Measurements from ENCODE around the gene CERT1.
"Not testable (repeated sequence)": the region's sequence is repeated elsewhere in the genome, so short reads cannot be mapped to it uniquely, and the experiment has no call there.

Gene CERT1

GRCh38 chr5:75545131-75545530 lies 33.7 kb upstream of the CERT1 start:
- H3K27ac ChIP-seq (ENCODE audit: low read depth, low read length, severe bottlenecking) = no peak overlapping the region
- H3K36me3 ChIP-seq (ENCODE audit: control insufficient read depth, insufficient read depth, low read length) = peaks cover 10% of the 10 kb centered on the region
- no peak overlapping the region for H3K4me3 ChIP-seq (ENCODE audit: extremely low read depth, insufficient read depth, low read length, poor library complexity, severe bottlenecking)
- WGBS, 2 experiments (ENCODE audit: insufficient coverage in 2 of 2) = 93 to 100% methylated on average over 2 of the region's 2 CpGs
- H3K4me1 ChIP-seq (ENCODE audit: control insufficient read depth, insufficient read depth, low read length, poor library complexity, severe bottlenecking) = no peaks in the 10 kb centered on the region
- no peaks in the 10 kb centered on the region for H3K9me3 ChIP-seq (ENCODE audit: control insufficient read depth, low read length)

DNA sequence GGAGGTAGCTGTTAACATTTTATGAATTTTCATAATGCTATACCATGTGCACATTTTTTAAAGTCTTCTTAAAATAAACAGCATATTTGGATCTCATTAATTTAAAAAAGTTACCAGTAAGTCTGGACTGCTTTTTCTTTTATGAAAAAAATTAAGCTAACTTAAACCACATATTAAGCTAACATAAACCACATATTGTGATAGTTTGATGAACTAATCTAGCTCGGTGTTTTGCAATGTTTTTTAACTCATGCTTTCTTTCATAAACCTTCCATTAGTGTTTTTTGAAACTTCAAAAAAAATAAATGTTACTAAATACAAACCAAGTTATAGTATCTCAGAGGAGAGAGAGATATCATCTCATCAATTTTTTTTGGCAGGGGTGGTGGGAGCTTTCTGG lies 26.8 kb upstream of the CERT1 start:
- H3K4me3 ChIP-seq (ENCODE audit: extremely low read depth, insufficient read depth, low read length, poor library complexity, severe bottlenecking) = no peak overlapping the region
- no CpG with 5 or more reads among the region's 1 CpG for WGBS, 2 experiments (ENCODE audit: insufficient coverage in 2 of 2)
- no peaks in the 10 kb centered on the region for H3K36me3 ChIP-seq (ENCODE audit: control insufficient read depth, insufficient read depth, low read length)
- H3K4me1 ChIP-seq (ENCODE audit: control insufficient read depth, insufficient read depth, low read length, poor library complexity, severe bottlenecking) = no peaks in the 10 kb centered on the region
- H3K9me3 ChIP-seq (ENCODE audit: control insufficient read depth, low read length) = peaks cover 12% of the 10 kb centered on the region
- H3K27ac ChIP-seq (ENCODE audit: low read depth, low read length, severe bottlenecking) = no peak overlapping the region

DNA sequence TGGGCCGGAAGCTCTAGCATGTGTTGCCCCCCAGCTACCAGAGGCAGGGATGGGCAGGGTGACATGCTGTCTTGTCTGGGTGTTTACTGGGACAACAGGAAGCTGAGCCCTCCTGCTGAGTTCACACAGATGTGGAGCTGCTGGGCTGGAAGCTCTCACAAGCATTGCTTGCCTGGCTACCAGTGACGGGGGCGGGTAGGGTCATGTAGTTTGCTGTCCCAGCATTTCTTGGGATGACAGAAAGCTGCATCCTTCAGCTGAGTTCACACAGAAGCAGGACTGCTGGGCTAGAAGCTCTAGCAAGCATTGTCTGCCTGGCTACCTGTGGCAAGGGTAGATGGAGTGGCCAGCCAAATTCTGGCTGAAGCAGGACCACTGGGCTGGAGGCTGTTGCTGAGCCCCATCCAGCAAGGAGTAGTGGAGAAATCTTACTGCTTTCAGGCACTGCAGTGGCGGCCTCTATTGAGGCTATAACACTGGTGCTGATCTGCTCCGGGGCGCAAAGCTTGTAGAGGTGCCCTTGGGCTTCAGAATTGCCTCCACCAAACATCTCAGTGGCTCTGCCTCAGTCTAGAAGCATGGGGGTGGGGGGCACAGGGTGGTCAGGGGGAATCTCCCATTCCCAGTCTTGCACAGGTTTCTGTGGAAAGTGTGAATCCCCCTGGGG lies 25.4 kb upstream of the CERT1 start:
- no peaks in the 10 kb centered on the region for H3K4me1 ChIP-seq (ENCODE audit: control insufficient read depth, insufficient read depth, low read length, poor library complexity, severe bottlenecking)
- H3K36me3 ChIP-seq (ENCODE audit: control insufficient read depth, insufficient read depth, low read length) = no peaks in the 10 kb centered on the region
- no peak overlapping the region for H3K4me3 ChIP-seq (ENCODE audit: extremely low read depth, insufficient read depth, low read length, poor library complexity, severe bottlenecking)
- 91 to 93% methylated on average over 3 to 4 of the region's 6 CpGs for WGBS, 2 experiments (ENCODE audit: insufficient coverage in 2 of 2)
- H3K27ac ChIP-seq (ENCODE audit: low read depth, low read length, severe bottlenecking) = no peak overlapping the region
- H3K9me3 ChIP-seq (ENCODE audit: control insufficient read depth, low read length) = peaks cover 19% of the 10 kb centered on the region

GRCh38 chr5:75536147-75536546 lies 24.7 kb upstream of the CERT1 start:
- H3K27ac ChIP-seq (ENCODE audit: low read depth, low read length, severe bottlenecking) = no peak overlapping the region
- no peaks in the 10 kb centered on the region for H3K4me1 ChIP-seq (ENCODE audit: control insufficient read depth, insufficient read depth, low read length, poor library complexity, severe bottlenecking)
- H3K36me3 ChIP-seq (ENCODE audit: control insufficient read depth, insufficient read depth, low read length) = no peaks in the 10 kb centered on the region
- 97 to 100% methylated on average over 1 to 3 of the region's 3 CpGs for whole genome bisulfite sequencing, 2 experiments (ENCODE audit: insufficient coverage in 2 of 2)
- H3K9me3 ChIP-seq (ENCODE audit: control insufficient read depth, low read length) = peaks cover 19% of the 10 kb centered on the region
- H3K4me3 ChIP-seq (ENCODE audit: extremely low read depth, insufficient read depth, low read length, poor library complexity, severe bottlenecking) = no peak overlapping the region

- Histone ChIP-seq H3K9me3 (ENCODE audit: control insufficient read depth, low read length) (peaks cover 19% of the 10 kb centered on the region), H3K36me3 (ENCODE audit: control insufficient read depth, insufficient read depth, low read length) (peaks cover 4% of the 10 kb centered on the region), H3K4me3 (ENCODE audit: extremely low read depth, insufficient read depth, low read length, poor library complexity, severe bottlenecking) (no peak overlapping the region), H3K27ac (ENCODE audit: low read depth, low read length, severe bottlenecking) (no peak overlapping the region), H3K4me1 (ENCODE audit: control insufficient read depth, insufficient read depth, low read length, poor library complexity, severe bottlenecking) (no peaks in the 10 kb centered on the region)
- WGBS, 2 experiments (ENCODE audit: insufficient coverage in 2 of 2) = no CpG with 5 or more reads among the region's 2 CpGs
These were observed 23.3 kb upstream of the CERT1 start for GRCh38 chr5:75534734-75535133.

GRCh38 chr5:75533716-75534115 lies 22.3 kb upstream of the CERT1 start:
- not testable (repeated sequence) for H3K27ac ChIP-seq (ENCODE audit: low read depth, low read length, severe bottlenecking); H3K36me3 ChIP-seq (ENCODE audit: control insufficient read depth, insufficient read depth, low read length); H3K4me1 ChIP-seq (ENCODE audit: control insufficient read depth, insufficient read depth, low read length, poor library complexity, severe bottlenecking); H3K4me3 ChIP-seq (ENCODE audit: extremely low read depth, insufficient read depth, low read length, poor library complexity, severe bottlenecking)
- WGBS, 2 experiments (ENCODE audit: insufficient coverage in 2 of 2) = 80% methylated on average over 1 of the region's 1 CpG; no CpG with 5 or more reads in 1 of the 2 experiments
- H3K9me3 ChIP-seq (ENCODE audit: control insufficient read depth, low read length) = peaks cover 19% of the 10 kb centered on the region

DNA sequence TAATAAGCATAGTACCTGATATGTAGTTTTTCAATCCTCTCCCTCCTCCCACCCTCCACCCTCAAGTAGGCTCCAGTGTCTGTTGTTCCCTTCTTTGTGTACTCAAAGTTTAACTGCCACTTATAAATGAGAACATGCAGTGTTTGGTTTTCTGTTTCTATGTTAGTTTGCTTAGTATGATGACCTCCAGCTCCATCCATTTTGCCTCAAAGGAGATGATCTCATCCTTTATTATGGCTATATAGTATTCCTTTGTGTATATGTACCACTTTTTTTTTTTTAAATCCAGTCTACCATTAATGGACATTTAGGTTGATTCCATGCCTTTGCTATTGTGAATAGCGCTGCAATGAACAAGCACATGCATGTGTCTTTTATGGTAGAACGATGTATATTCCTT lies 20.8 kb upstream of the CERT1 start:
- WGBS, 2 experiments (ENCODE audit: insufficient coverage in 2 of 2) = 67 to 100% methylated on average over 1 to 2 of the region's 2 CpGs
- H3K4me3 ChIP-seq (ENCODE audit: extremely low read depth, insufficient read depth, low read length, poor library complexity, severe bottlenecking) = no peak overlapping the region
- H3K4me1 ChIP-seq (ENCODE audit: control insufficient read depth, insufficient read depth, low read length, poor library complexity, severe bottlenecking) = no peaks in the 10 kb centered on the region
- H3K27ac ChIP-seq (ENCODE audit: low read depth, low read length, severe bottlenecking) = no peak overlapping the region
- H3K9me3 ChIP-seq (ENCODE audit: control insufficient read depth, low read length) = peaks cover 19% of the 10 kb centered on the region
- peaks cover 6% of the 10 kb centered on the region for H3K36me3 ChIP-seq (ENCODE audit: control insufficient read depth, insufficient read depth, low read length)

DNA sequence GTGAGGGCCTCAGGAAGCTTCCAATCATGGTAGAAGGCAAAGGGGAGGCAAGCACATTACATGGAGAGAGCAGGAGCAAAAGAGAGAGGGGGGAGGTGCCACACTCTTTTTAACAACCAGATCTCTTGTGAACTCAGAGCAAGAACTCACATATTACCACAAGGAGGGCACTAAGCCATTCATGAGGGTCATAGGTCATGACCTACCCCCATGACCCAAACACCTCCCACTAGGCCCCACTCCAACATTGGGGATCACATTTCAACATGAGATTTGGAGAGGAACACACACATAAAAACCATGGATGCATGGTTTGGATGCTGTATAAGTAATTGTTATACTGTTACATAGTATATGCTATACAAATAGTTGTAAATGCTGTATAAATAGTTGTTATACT lies 17.8 kb upstream of the CERT1 start:
- Histone ChIP-seq H3K4me3 (ENCODE audit: extremely low read depth, insufficient read depth, low read length, poor library complexity, severe bottlenecking) (no peak overlapping the region), H3K9me3 (ENCODE audit: control insufficient read depth, low read length) (peaks cover 9% of the 10 kb centered on the region), H3K4me1 (ENCODE audit: control insufficient read depth, insufficient read depth, low read length, poor library complexity, severe bottlenecking) (no peaks in the 10 kb centered on the region), H3K27ac (ENCODE audit: low read depth, low read length, severe bottlenecking) (no peak overlapping the region), H3K36me3 (ENCODE audit: control insufficient read depth, insufficient read depth, low read length) (peaks cover 6% of the 10 kb centered on the region)

DNA sequence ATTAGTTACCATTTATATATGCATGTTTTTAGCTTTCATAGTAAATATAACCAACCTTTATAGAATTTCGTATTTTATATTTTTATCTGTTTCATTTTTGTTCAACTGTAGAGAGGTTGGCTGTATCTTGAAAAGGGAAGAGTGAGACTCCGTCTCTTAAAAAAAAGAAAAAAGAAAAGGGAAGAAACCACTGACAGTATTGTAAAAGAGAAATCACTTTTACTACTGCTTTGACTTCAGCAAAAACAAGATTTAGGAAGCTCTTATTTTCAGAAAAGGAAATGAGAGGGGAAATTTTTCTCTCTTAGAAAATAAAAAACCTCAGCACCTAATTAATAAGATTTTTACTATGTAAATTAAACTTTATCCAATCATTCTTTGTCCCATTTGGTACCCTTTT lies 14.6 kb upstream of the CERT1 start:
- Histone ChIP-seq H3K4me1 (ENCODE audit: control insufficient read depth, insufficient read depth, low read length, poor library complexity, severe bottlenecking) (no peaks in the 10 kb centered on the region), H3K36me3 (ENCODE audit: control insufficient read depth, insufficient read depth, low read length) (peaks cover 6% of the 10 kb centered on the region), H3K4me3 (ENCODE audit: extremely low read depth, insufficient read depth, low read length, poor library complexity, severe bottlenecking) (no peak overlapping the region), H3K27ac (ENCODE audit: low read depth, low read length, severe bottlenecking) (no peak overlapping the region), H3K9me3 (ENCODE audit: control insufficient read depth, low read length) (peaks cover 8% of the 10 kb centered on the region)
- no CpG with 5 or more reads among the region's 2 CpGs for WGBS, 2 experiments (ENCODE audit: insufficient coverage in 2 of 2)

GRCh38 chr5:75525344-75525743 lies 13.9 kb upstream of the CERT1 start:
- Histone ChIP-seq H3K27ac (ENCODE audit: low read depth, low read length, severe bottlenecking) (no peak overlapping the region), H3K9me3 (ENCODE audit: control insufficient read depth, low read length) (peaks cover 8% of the 10 kb centered on the region), H3K36me3 (ENCODE audit: control insufficient read depth, insufficient read depth, low read length) (peaks cover 8% of the 10 kb centered on the region), H3K4me1 (ENCODE audit: control insufficient read depth, insufficient read depth, low read length, poor library complexity, severe bottlenecking) (no peaks in the 10 kb centered on the region), H3K4me3 (ENCODE audit: extremely low read depth, insufficient read depth, low read length, poor library complexity, severe bottlenecking) (no peak overlapping the region)
- no CpG with 5 or more reads among the region's 1 CpG for WGBS, 2 experiments (ENCODE audit: insufficient coverage in 2 of 2)

- no peak overlapping the region for H3K27ac ChIP-seq (ENCODE audit: low read depth, low read length, severe bottlenecking)
- peaks cover 11% of the 10 kb centered on the region for H3K36me3 ChIP-seq (ENCODE audit: control insufficient read depth, insufficient read depth, low read length)
- no peaks in the 10 kb centered on the region for H3K4me1 ChIP-seq (ENCODE audit: control insufficient read depth, insufficient read depth, low read length, poor library complexity, severe bottlenecking)
- H3K9me3 ChIP-seq (ENCODE audit: control insufficient read depth, low read length) = peaks cover 8% of the 10 kb centered on the region
- H3K4me3 ChIP-seq (ENCODE audit: extremely low read depth, insufficient read depth, low read length, poor library complexity, severe bottlenecking) = no peak overlapping the region
- no CpG with 5 or more reads among the region's 1 CpG for whole genome bisulfite sequencing, 2 experiments (ENCODE audit: insufficient coverage in 2 of 2)
These were observed 13.2 kb upstream of the CERT1 start for GRCh38 chr5:75524591-75524990.

All from mesodermal cell (in vitro differentiated cells).